GM21786 (cell line): ENCODE measurements around the gene LRP10.
A peak's percentile ranks its signal among the peaks of the same experiment; 100 is the strongest.

ENCODE experiments used
- ATAC-seq: cut with Tn5 transposase; IDR thresholded peaks from one replicate; pipeline ENCODE4 v1.9.1; 2021; ENCODE audit not compliant: unreplicated experiment

Gene LRP10

DNA sequence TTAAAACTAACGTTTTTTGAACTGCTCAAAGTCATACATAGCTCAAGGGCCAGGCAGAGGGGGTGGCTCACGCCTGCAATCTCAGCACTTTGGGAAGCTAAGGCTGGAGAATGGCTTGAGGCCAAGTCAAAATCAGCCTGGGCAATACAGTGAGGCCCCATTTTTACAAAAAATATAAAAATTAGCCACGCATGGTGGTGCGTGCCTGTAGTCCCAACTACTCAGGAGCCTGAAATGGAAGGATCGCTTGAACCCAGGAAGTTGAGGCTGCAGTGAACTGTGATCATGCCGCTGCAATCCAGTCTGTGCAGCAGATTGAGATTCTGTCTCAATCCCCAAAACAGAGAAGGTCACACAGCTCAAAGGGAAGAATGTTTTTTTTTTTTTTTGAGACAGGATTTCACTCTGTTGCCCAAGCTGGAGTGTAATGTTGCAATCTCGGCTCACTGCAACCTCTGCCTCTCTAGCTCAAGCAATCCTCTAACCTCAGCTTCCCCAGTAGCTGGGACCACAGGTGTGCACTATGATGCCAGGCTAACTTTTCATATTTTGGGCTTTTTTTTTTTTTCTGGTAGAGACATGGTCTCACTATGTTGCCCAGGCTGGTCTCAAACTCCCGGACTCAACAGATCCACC is 44.5 kb downstream of the LRP10 start:
- no peak for ATAC-seq

GRCh38 chr14:22918804-22919600 is 47.5 kb downstream of the LRP10 start, which contains the start of gene RBM23:
Gene RBM23, minus strand, starts transcription at chr14:22919149.
- peak; percentile 96 for ATAC-seq

- ATAC-seq = peak; percentile 1
These were observed 48.0 kb downstream of the LRP10 start for GRCh38 chr14:22919601-22919921.

GRCh38 chr14:22920697-22921096 is 49.2 kb downstream of the LRP10 start:
- no peak for ATAC-seq

- no peak for ATAC-seq
These were observed 50.8 kb downstream of the LRP10 start for GRCh38 chr14:22922294-22922693.

GRCh38 chr14:22923746-22924145 is 52.2 kb downstream of the LRP10 start:
- ATAC-seq = no peak

GRCh38 chr14:22925513-22925912 is 54.0 kb downstream of the LRP10 start:
- ATAC-seq = no peak

DNA sequence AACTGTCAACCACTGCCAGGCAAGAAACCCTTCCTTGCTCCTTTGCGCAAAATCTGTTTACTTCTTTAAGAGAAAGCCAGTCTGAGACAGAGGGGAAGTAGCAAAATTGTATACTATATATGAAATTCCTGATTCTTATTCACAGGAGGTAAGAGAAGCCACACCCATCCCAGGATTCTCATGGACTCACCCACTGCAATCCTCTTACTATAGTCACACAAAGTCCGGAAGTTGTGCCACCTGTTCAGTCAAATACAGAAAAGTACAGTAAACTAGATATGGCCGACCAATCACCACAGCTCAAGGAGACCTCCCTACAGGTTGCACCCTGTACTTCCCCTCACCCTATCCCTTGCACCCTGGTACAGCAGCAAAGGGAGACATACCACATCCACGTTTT is 54.8 kb downstream of the LRP10 start:
- ATAC-seq = no peak

GRCh38 chr14:22928237-22929103 is 56.9 kb downstream of the LRP10 start:
- no peak for ATAC-seq

DNA sequence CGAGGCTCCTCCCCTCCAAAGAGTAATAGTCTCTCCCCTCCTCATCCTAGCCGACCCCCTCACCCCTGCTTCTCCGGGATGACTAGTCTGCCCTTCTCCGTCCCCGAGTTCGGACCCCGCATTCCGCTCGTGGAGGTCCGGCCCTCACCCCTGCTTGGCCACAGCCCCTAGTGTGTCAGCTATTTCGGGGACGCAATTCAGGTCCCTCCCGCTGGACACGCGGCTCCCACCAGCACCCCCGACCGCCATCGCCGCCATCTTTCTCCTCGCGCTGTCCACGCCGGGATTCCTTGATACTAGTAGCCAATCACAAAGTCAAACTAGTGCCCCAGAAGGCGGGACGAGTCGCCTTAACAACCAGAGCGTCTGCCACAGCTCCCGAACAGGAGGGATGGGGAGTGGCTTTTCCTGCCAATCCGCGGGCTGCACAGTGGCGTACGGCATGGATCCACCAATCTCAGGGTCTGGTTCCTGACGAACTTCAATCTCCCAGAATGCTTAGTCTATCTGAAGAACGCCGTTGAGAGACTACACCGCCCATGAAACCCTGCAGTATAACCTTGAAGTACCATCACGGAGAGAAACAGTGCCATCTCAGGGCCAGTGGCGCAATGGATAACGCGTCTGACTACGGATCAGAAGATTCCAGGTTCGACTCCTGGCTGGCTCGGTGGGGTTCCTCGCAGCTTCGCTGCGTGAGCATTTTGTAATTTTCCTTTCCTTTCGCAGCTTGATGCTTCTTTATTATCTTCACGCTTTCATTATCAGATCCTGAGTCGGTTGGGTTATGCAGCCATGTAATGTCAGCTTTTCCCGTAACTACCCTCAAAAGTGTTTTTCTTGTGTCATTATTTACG is 57.8 kb downstream of the LRP10 start, which contains the start of gene PRMT5:
PRMT5 (minus strand) TSS at position 273 of the 857 bp plus-strand sequence; CDS start at position 258, 15 bp downstream.
- ATAC-seq = peak; percentile 92

DNA sequence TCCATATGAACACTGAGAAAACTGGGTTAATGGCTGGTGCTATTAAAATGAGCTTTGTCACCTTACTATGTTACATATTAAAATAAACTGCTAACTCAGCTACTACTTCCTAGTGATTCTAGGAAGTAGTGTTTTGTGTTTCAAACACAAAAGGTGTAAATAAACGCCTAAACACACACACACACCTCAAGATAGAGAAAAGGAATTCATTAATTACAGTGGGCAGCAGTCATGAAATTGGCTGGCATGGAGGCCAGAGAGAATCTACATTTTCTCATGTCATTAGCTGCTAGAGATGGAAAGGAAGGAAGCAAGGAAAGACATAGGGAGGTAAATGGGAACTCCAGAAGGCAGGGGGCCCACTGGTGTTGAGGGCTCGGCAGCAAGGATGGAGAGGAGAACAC is 58.4 kb downstream of the LRP10 start:
- ATAC-seq = no peak
